C1 segment of cervical spinal cord (tissue), 14 donors: Measurements from ENCODE around the gene BCO1.

ENCODE experiments used
- DNase-seq, 14 donors: peaks; one replicate each; lab custom pipeline; 2025; lab: John Stamatoyannopoulos, UW

Gene BCO1

GRCh38 chr16:81232740-81233367 is 5.6 kb upstream of the BCO1 start:
- no peak for DNase-seq

GRCh38 chr16:81237282-81237681 is 1.2 kb upstream of the BCO1 start:
- peak in 8 of 14 donors; percentile 6 to 75 (median 32) for DNase-seq

- DNase-seq = no peak
Measured at GRCh38 chr16:81237942-81238295, 570 bp upstream of the BCO1 start.

- no peak for DNase-seq
Measured at GRCh38 chr16:81239367-81240121, 1.1 kb downstream of the BCO1 start.

GRCh38 chr16:81241706-81242105 is 3.2 kb downstream of the BCO1 start:
- no peak for DNase-seq

GRCh38 chr16:81242977-81243618 is 4.6 kb downstream of the BCO1 start:
- DNase-seq = no peak

- DNase-seq = no peak
Measured at GRCh38 chr16:81243942-81244341, 5.5 kb downstream of the BCO1 start.

GRCh38 chr16:81251871-81252270 is 13.4 kb downstream of the BCO1 start:
- DNase-seq = no peak

GRCh38 chr16:81253141-81253540 is 14.7 kb downstream of the BCO1 start:
- DNase-seq = no peak

GRCh38 chr16:81254922-81255526 is 16.5 kb downstream of the BCO1 start:
- DNase-seq = no peak

GRCh38 chr16:81259916-81260315 is 21.4 kb downstream of the BCO1 start:
- DNase-seq = no peak

- no peak for DNase-seq
Measured at GRCh38 chr16:81261049-81261648, 22.7 kb downstream of the BCO1 start.

- DNase-seq = no peak
Measured at GRCh38 chr16:81263470-81264220, 25.2 kb downstream of the BCO1 start.

GRCh38 chr16:81264386-81264785 is 25.9 kb downstream of the BCO1 start:
- DNase-seq = no peak

GRCh38 chr16:81265052-81265451 is 26.6 kb downstream of the BCO1 start:
- DNase-seq = no peak

- peak in 10 of 14 donors; percentile 2 to 72 (median 33) for DNase-seq
Measured at GRCh38 chr16:81265658-81266451, 27.4 kb downstream of the BCO1 start.

- DNase-seq = no peak
Measured at GRCh38 chr16:81266680-81267095, 28.2 kb downstream of the BCO1 start.

- no peak for DNase-seq
Measured at GRCh38 chr16:81268509-81268908, 30.0 kb downstream of the BCO1 start.

GRCh38 chr16:81273223-81273950 is 34.9 kb downstream of the BCO1 start:
- DNase-seq = peak in 7 of 14 donors; percentile 4 to 54 (median 28)

- no peak for DNase-seq
Measured at GRCh38 chr16:81275064-81275532, 36.6 kb downstream of the BCO1 start.
